D721Med (cell line): Measurements from ENCODE around the gene ATP7B.

Source experiments
- DNase-seq: peaks from one replicate; pipeline ENCODE4 v3.0.0; 2011; ENCODE audit warnings: low spot score; ENCODE audit not compliant: insufficient read length
- FAIRE-seq: peaks from 2 replicates; lab custom pipeline; 2011; peaks lifted over from hg19 to GRCh38; lab: Jason Lieb, UNC
- CTCF ChIP-seq: IDR thresholded peaks from 2 replicates; pipeline ENCODE4 v1.5.1; 2012; ENCODE audit warnings: mild to moderate bottlenecking, control low read depth; ENCODE audit not compliant: insufficient read depth; ENCODE audit errors: missing control alignments

Gene ATP7B

GRCh38 chr13:51999921-52000320 lies 11.3 kb downstream of the ATP7B start:
- TF ChIP-seq CTCF = no peak
- DNase-seq (no peak), FAIRE-seq (no peak)

- DNase-seq (no peak), FAIRE-seq (no peak)
- no peak for TF ChIP-seq CTCF
Measured at GRCh38 chr13:51999510-51999911, 11.7 kb downstream of the ATP7B start.

- DNase-seq (no peak), FAIRE-seq (no peak)
- no peak for TF ChIP-seq CTCF
Measured at GRCh38 chr13:51998723-51999509, 12.3 kb downstream of the ATP7B start.

GRCh38 chr13:51997641-51998330 lies 13.5 kb downstream of the ATP7B start:
- TF ChIP-seq CTCF = no peak
- FAIRE-seq = peak; percentile 44
- peak; percentile 58 for DNase-seq

- DNase-seq (no peak), FAIRE-seq (no peak)
- TF ChIP-seq CTCF = no peak
Measured at GRCh38 chr13:51997186-51997585, 14.1 kb downstream of the ATP7B start.

- FAIRE-seq (no peak), DNase-seq (no peak)
- TF ChIP-seq CTCF = no peak
Measured at GRCh38 chr13:51996641-51997040, 14.6 kb downstream of the ATP7B start.
